ENCODE measurements around the gene DYDC1. TPM values are rescaled to one million over a fixed set of nuclear protein-coding genes. Genes with fewer than 3 reads are reported as not detected.

DYDC1 gene
- total RNA-seq, 1 donor from 2014 or later: not detected

- Histone ChIP-seq H4K20me1 (ENCODE audit: insufficient read depth, low read length) (no peaks in the 10 kb centered on the region), H2AFZ (ENCODE audit: low read depth, low read length) (no peak overlapping the region), H3K4me3 (ENCODE audit: insufficient read depth, low read depth, low read length) (no peak overlapping the region), H3K9ac (ENCODE audit: low read length) (no peak overlapping the region), H3K27me3 (ENCODE audit: insufficient read depth, low read length) (no peaks in the 10 kb centered on the region), H3K36me3 (ENCODE audit: insufficient read depth, low read length) (no peaks in the 10 kb centered on the region), H3K79me2 (ENCODE audit: insufficient read depth, low read length) (no peaks in the 10 kb centered on the region), H3K27ac (ENCODE audit: low read depth, low read length) (no peak overlapping the region), H3K4me1 (ENCODE audit: insufficient read depth, low read length) (no peaks in the 10 kb centered on the region), H3K4me2 (ENCODE audit: low read length) (no peak overlapping the region), H3K9me3 (ENCODE audit: insufficient read depth, low read depth, low read length) (no peaks in the 10 kb centered on the region)
- DNase-seq (ENCODE audit: low read depth) (no peak), FAIRE-seq (no peak)
- Mint-ChIP-seq H3K36me3 (ENCODE audit: low read depth, unreplicated experiment) (no peaks in the 10 kb centered on the region), H3K4me3 (ENCODE audit: unreplicated experiment) (no peak overlapping the region), H3K4me1 (ENCODE audit: low read depth, unreplicated experiment) (no peaks in the 10 kb centered on the region), H3K27ac (ENCODE audit: unreplicated experiment) (no peak overlapping the region), H3K9me3 (ENCODE audit: unreplicated experiment) (peaks cover 4% of the 10 kb centered on the region), H3K27me3 (ENCODE audit: low read depth, unreplicated experiment) (peaks cover 6% of the 10 kb centered on the region)
- TF ChIP-seq, protein P1, sequence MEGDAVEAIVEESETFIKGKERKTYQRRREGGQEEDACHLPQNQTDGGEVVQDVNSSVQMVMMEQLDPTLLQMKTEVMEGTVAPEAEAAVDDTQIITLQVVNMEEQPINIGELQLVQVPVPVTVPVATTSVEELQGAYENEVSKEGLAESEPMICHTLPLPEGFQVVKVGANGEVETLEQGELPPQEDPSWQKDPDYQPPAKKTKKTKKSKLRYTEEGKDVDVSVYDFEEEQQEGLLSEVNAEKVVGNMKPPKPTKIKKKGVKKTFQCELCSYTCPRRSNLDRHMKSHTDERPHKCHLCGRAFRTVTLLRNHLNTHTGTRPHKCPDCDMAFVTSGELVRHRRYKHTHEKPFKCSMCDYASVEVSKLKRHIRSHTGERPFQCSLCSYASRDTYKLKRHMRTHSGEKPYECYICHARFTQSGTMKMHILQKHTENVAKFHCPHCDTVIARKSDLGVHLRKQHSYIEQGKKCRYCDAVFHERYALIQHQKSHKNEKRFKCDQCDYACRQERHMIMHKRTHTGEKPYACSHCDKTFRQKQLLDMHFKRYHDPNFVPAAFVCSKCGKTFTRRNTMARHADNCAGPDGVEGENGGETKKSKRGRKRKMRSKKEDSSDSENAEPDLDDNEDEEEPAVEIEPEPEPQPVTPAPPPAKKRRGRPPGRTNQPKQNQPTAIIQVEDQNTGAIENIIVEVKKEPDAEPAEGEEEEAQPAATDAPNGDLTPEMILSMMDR (IDR thresholded peaks at IDR 0.05; ENCODE audit: insufficient read depth, low read depth, low read length): no peak
- no peak for TF ChIP-seq EZH2 (IDR thresholded peaks at IDR 0.05; ENCODE audit: insufficient read depth, low read length)
These were observed 22.6 kb downstream of the DYDC1 start for GRCh38 chr10:80333983-80334382.

DNA sequence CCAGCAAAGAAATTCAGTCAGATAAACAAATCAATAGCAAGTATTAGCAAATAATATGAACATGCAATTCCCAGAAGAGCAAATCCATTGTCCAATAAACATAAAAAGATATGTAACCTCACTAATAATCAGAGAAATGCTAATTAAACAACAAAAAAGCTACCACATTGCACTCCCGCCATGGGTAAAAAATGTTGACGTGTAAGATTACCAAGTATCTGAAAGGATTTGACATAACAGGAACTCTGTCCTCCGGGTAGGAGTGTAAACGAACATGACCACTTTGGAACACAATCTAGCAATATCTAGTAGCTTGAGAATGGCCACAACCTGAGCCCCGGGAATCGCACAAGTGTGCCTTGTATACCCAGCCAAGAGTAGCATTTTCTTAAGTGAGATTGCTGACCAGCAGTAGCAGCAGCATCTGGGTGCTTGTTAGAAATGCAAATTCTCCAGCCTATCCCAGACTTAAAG, 31.6 kb downstream of the DYDC1 start:
- no peaks in the 10 kb centered on the region for H3K79me2 ChIP-seq (ENCODE audit: insufficient read depth, low read length)
- H3K4me1 Mint-ChIP-seq (ENCODE audit: low read depth, unreplicated experiment): peaks cover 22% of the 10 kb centered on the region
- H3K4me3 ChIP-seq (ENCODE audit: insufficient read depth, low read depth, low read length): no peak overlapping the region
- no peaks in the 10 kb centered on the region for H3K9me3 ChIP-seq (ENCODE audit: insufficient read depth, low read depth, low read length)
- no peak overlapping the region for H2AFZ ChIP-seq (ENCODE audit: low read depth, low read length)
- H3K9me3 Mint-ChIP-seq (ENCODE audit: unreplicated experiment): peaks cover 3% of the 10 kb centered on the region
- H3K27me3 Mint-ChIP-seq (ENCODE audit: low read depth, unreplicated experiment): no peaks in the 10 kb centered on the region
- no peak overlapping the region for H3K4me2 ChIP-seq (ENCODE audit: low read length)
- FAIRE-seq: no peak
- no peaks in the 10 kb centered on the region for H3K27me3 ChIP-seq (ENCODE audit: insufficient read depth, low read length)
- H3K36me3 Mint-ChIP-seq (ENCODE audit: low read depth, unreplicated experiment): no peaks in the 10 kb centered on the region
- TF ChIP-seq EZH2 (IDR thresholded peaks at IDR 0.05; ENCODE audit: insufficient read depth, low read length): no peak
- TF ChIP-seq, protein P1 (IDR thresholded peaks at IDR 0.05; ENCODE audit: insufficient read depth, low read depth, low read length): no peak
- H3K9ac ChIP-seq (ENCODE audit: low read length): no peak overlapping the region
- H4K20me1 ChIP-seq (ENCODE audit: insufficient read depth, low read length): no peaks in the 10 kb centered on the region
- no peaks in the 10 kb centered on the region for H3K36me3 ChIP-seq (ENCODE audit: insufficient read depth, low read length)
- H3K27ac Mint-ChIP-seq (ENCODE audit: unreplicated experiment): no peak overlapping the region
- H3K4me1 ChIP-seq (ENCODE audit: insufficient read depth, low read length): no peaks in the 10 kb centered on the region
- H3K27ac ChIP-seq (ENCODE audit: low read depth, low read length): no peak overlapping the region
- DNase-seq (ENCODE audit: low read depth): no peak
- H3K4me3 Mint-ChIP-seq (ENCODE audit: unreplicated experiment): no peak overlapping the region

DNA sequence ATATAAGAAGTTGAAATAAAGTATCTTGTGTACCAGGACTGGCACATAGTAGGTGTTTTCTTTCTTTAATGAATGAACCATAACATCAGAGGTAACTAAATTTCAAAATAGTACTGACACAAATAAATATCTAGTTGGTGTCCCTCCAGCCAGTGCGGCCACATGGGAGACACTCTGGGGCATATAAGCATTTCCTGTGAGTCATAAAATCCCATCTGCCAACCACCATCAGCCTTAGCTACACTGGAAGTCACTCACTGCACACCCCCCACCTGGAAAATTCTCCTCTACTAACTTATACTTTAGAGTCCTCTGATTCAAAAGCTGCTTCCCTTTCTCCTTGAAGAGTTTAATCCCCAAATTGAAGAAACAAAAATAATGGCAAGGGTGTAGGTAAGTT, 32.5 kb downstream of the DYDC1 start:
- H3K27me3 Mint-ChIP-seq (ENCODE audit: low read depth, unreplicated experiment): no peaks in the 10 kb centered on the region
- peak overlapping the region; percentile 89 for H3K27ac Mint-ChIP-seq (ENCODE audit: unreplicated experiment)

More for the DNA sequence above, 32.5 kb downstream of the DYDC1 start:
- Histone ChIP-seq H3K36me3 (ENCODE audit: insufficient read depth, low read length) (no peaks in the 10 kb centered on the region), H3K27ac (ENCODE audit: low read depth, low read length) (no peak overlapping the region), H3K27me3 (ENCODE audit: insufficient read depth, low read length) (no peaks in the 10 kb centered on the region), H2AFZ (ENCODE audit: low read depth, low read length) (no peak overlapping the region), H4K20me1 (ENCODE audit: insufficient read depth, low read length) (no peaks in the 10 kb centered on the region), H3K79me2 (ENCODE audit: insufficient read depth, low read length) (no peaks in the 10 kb centered on the region), H3K9me3 (ENCODE audit: insufficient read depth, low read depth, low read length) (no peaks in the 10 kb centered on the region), H3K4me3 (ENCODE audit: insufficient read depth, low read depth, low read length) (no peak overlapping the region), H3K4me1 (ENCODE audit: insufficient read depth, low read length) (no peaks in the 10 kb centered on the region), H3K4me2 (ENCODE audit: low read length) (no peak overlapping the region), H3K9ac (ENCODE audit: low read length) (no peak overlapping the region)
- Mint-ChIP-seq H3K9me3 (ENCODE audit: unreplicated experiment) (peaks cover 3% of the 10 kb centered on the region), H3K4me1 (ENCODE audit: low read depth, unreplicated experiment) (peaks cover 22% of the 10 kb centered on the region), H3K4me3 (ENCODE audit: unreplicated experiment) (no peak overlapping the region), H3K36me3 (ENCODE audit: low read depth, unreplicated experiment) (no peaks in the 10 kb centered on the region)
- DNase-seq (ENCODE audit: low read depth) (peak; percentile 12), FAIRE-seq (no peak)
- TF ChIP-seq, protein P1 (IDR thresholded peaks at IDR 0.05; ENCODE audit: insufficient read depth, low read depth, low read length): no peak
- no peak for TF ChIP-seq EZH2 (IDR thresholded peaks at IDR 0.05; ENCODE audit: insufficient read depth, low read length)
